Erythroblast (primary cell): ENCODE data around the gene STARD10.

Experiments used
- GATA1 ChIP-seq: IDR thresholded peaks from 2 replicates; pipeline ENCODE4 v1.6.1; 2011; ENCODE audit warnings: low read depth, mild to moderate bottlenecking, control low read depth, low read length, moderate library complexity
- POLR2A ChIP-seq: IDR thresholded peaks from 2 replicates; pipeline ENCODE4 v1.6.1; 2011; ENCODE audit warnings: mild to moderate bottlenecking, low read length

GRCh38 chr11:72730243-72730642 lies 63.6 kb downstream of the STARD10 start:
- TF ChIP-seq POLR2A (no peak), GATA1 (no peak)
